ENCODE measurements around the gene WDR4.
"Not testable (repeated sequence)": the region's sequence is repeated elsewhere in the genome, so short reads cannot be mapped to it uniquely, and the experiment has no call there.

WDR4 gene

DNA sequence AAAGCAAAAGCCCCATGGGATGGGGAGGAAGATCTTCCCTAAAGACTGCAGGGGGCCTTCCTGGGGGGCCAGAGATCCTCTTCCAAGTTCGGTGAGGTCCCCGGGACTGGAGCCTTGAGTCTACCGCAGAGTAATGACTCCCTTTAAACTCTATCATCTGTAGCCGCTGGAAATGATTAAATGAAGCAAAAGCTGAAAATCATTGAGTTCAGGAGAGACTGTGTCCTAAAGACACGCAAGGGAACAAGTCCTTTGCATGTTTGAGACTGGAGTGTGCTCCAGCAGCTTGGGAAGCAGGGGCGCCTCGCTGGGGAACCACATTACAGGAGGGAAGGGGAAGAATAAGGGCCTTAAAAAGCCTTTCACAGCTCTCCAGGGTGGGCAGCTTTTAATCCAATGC, 70.2 kb downstream of the WDR4 start:
- no peak overlapping the region for H4K5ac ChIP-seq (ENCODE audit: low read length)
- H3K27me3 ChIP-seq (ENCODE audit: insufficient read depth, low read length, poor library complexity) = no peaks in the 10 kb centered on the region
- no peak for DNase-seq
- H3K27ac ChIP-seq (ENCODE audit: low read depth, low read length) = no peak overlapping the region
- peak overlapping the region; percentile 20 for H3K56ac ChIP-seq (ENCODE audit: low read length)
- no peaks in the 10 kb centered on the region for H3K79me1 ChIP-seq (ENCODE audit: low read length)
- no peak overlapping the region for H4K8ac ChIP-seq (ENCODE audit: low read depth, low read length)
- H3K23ac ChIP-seq (ENCODE audit: low read length) = no peak overlapping the region
- peak overlapping the region; percentile 58 for H3K4ac ChIP-seq (ENCODE audit: low read depth, low read length)
- no peak overlapping the region for H3K9ac ChIP-seq (ENCODE audit: low read length)
- peak overlapping the region; percentile 32 for H3K18ac ChIP-seq (ENCODE audit: low read length)
- WGBS (ENCODE audit: extremely low coverage, insufficient coverage, low lambda C conversion rate) = no CpG with 5 or more reads among the region's 7 CpGs
- peaks cover 12% of the 10 kb centered on the region for H3K4me1 ChIP-seq (ENCODE audit: control insufficient read depth, low read depth, low read length)
- no peak overlapping the region for H2BK15ac ChIP-seq (replicated peaks; ENCODE audit: low read depth)
- no peak overlapping the region for H3K4me2 ChIP-seq (ENCODE audit: low read length)
- H3K36me3 ChIP-seq (ENCODE audit: control insufficient read depth, insufficient read depth, low read length) = no peaks in the 10 kb centered on the region
- H3K4me3 ChIP-seq (ENCODE audit: low read length) = no peak overlapping the region
- no peaks in the 10 kb centered on the region for H3K79me2 ChIP-seq (ENCODE audit: control insufficient read depth, insufficient read depth, low read length)
- H2BK120ac ChIP-seq (ENCODE audit: low read depth, low read length) = no peak overlapping the region
- peak overlapping the region; percentile 28 for H2AK5ac ChIP-seq (ENCODE audit: low read length)
- no peak overlapping the region for H2BK5ac ChIP-seq (ENCODE audit: low read length)

DNA sequence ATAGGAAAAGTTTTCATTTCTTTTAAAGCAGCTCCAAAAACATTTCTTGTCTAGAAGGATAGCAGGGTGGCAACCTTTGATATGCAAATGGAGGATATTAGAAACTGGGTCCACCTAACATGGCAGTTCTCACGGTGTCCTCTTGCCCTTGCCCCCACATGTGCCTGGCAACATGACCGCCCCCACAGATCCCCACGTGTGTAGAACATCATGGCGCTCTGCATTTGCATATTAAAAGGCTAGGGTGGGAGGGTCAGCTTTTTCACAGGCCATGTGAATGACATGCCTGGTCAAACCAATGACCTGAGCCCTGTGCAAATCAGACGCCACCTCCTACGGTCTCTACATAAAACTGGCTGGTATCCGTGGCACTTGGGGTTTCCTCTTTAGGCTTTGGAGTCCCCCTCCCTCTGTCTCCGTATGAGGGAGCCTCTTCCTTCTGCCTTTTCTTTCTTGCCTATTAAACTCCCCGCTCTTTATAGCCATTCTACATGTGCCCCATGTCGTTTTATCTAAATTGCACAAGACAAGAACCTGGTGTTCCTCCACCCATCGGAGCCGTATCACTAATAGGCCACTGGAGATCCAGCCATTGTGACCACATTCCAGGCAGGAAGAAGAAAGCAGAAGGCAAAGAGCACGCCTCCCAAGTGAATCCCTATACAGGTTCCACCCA, 71.3 kb downstream of the WDR4 start:
- Histone ChIP-seq H3K27me3 (ENCODE audit: insufficient read depth, low read length, poor library complexity) (no peaks in the 10 kb centered on the region), H3K27ac (ENCODE audit: low read depth, low read length) (peak overlapping the region; percentile 3), H3K56ac (ENCODE audit: low read length) (peak overlapping the region; percentile 75), H3K23ac (ENCODE audit: low read length) (no peak overlapping the region), H2BK5ac (ENCODE audit: low read length) (peak overlapping the region; percentile 41), H3K4me2 (ENCODE audit: low read length) (no peak overlapping the region), H3K18ac (ENCODE audit: low read length) (peak overlapping the region; percentile 29), H3K4me3 (ENCODE audit: low read length) (no peak overlapping the region), H3K4ac (ENCODE audit: low read depth, low read length) (peak overlapping the region; percentile 89), H2BK120ac (ENCODE audit: low read depth, low read length) (peak overlapping the region; percentile 4), H4K8ac (ENCODE audit: low read depth, low read length) (no peak overlapping the region), H4K5ac (ENCODE audit: low read length) (peak overlapping the region; percentile 9), H2AK5ac (ENCODE audit: low read length) (peak overlapping the region; percentile 10), H2BK15ac (replicated peaks; ENCODE audit: low read depth) (no peak overlapping the region), H3K36me3 (ENCODE audit: control insufficient read depth, insufficient read depth, low read length) (no peaks in the 10 kb centered on the region), H3K79me2 (ENCODE audit: control insufficient read depth, insufficient read depth, low read length) (no peaks in the 10 kb centered on the region), H3K9ac (ENCODE audit: low read length) (no peak overlapping the region), H3K4me1 (ENCODE audit: control insufficient read depth, low read depth, low read length) (peaks cover 12% of the 10 kb centered on the region), H3K79me1 (ENCODE audit: low read length) (no peaks in the 10 kb centered on the region)
- DNase-seq = peak; percentile 45
- WGBS (ENCODE audit: extremely low coverage, insufficient coverage, low lambda C conversion rate) = no CpG with 5 or more reads among the region's 13 CpGs

DNA sequence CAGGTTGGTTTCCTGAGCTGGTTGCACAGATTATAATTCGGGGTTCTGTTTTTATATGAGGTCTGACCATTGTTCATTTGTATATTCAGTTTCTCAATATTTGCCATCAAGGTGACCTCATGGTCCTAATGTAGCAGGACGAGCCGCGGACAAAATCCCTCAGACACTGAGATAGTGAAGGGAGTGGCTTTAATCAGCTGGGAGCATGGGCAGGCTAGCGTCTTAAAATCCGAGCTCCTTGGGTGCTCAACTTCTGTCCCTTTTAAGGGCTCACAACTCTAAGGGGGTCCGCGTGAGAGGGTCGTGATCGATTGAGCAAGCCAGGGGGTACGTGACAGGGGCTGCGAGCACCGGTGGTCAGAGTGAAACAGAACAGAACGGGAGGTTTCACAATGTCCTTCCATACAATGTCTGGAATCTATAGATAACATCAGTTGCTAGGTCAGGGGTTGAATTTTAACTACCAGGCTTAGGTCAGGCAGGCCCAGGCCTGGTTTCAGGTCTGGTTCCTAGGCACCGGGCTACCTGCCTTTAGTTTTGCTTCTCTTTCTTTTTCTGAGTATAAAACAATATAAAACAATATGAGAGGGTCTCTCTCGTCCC, 71.9 kb downstream of the WDR4 start:
- not testable (repeated sequence) for H3K4me3 ChIP-seq (ENCODE audit: low read length); H4K8ac ChIP-seq (ENCODE audit: low read depth, low read length); H3K36me3 ChIP-seq (ENCODE audit: control insufficient read depth, insufficient read depth, low read length); H3K27me3 ChIP-seq (ENCODE audit: insufficient read depth, low read length, poor library complexity); H3K79me1 ChIP-seq (ENCODE audit: low read length); H3K4me2 ChIP-seq (ENCODE audit: low read length); H2BK15ac ChIP-seq (replicated peaks; ENCODE audit: low read depth); H3K79me2 ChIP-seq (ENCODE audit: control insufficient read depth, insufficient read depth, low read length); H3K23ac ChIP-seq (ENCODE audit: low read length)
- H2AK5ac ChIP-seq (ENCODE audit: low read length) = peak overlapping the region; percentile 87
- H3K4me1 ChIP-seq (ENCODE audit: control insufficient read depth, low read depth, low read length) = peaks cover 12% of the 10 kb centered on the region
- H3K9ac ChIP-seq (ENCODE audit: low read length) = peak overlapping the region; percentile 54
- H2BK5ac ChIP-seq (ENCODE audit: low read length) = peak overlapping the region; percentile 99
- peak overlapping the region; percentile 91 for H3K56ac ChIP-seq (ENCODE audit: low read length)
- peak overlapping the region; percentile 100 for H3K4ac ChIP-seq (ENCODE audit: low read depth, low read length)
- no CpG with 5 or more reads among the region's 16 CpGs for WGBS (ENCODE audit: extremely low coverage, insufficient coverage, low lambda C conversion rate)
- peak overlapping the region; percentile 100 for H3K27ac ChIP-seq (ENCODE audit: low read depth, low read length)
- H3K18ac ChIP-seq (ENCODE audit: low read length) = peak overlapping the region; percentile 98
- H2BK120ac ChIP-seq (ENCODE audit: low read depth, low read length) = peak overlapping the region; percentile 99
- peak overlapping the region; percentile 75 for H4K5ac ChIP-seq (ENCODE audit: low read length)
- DNase-seq = peak; percentile 49

DNA sequence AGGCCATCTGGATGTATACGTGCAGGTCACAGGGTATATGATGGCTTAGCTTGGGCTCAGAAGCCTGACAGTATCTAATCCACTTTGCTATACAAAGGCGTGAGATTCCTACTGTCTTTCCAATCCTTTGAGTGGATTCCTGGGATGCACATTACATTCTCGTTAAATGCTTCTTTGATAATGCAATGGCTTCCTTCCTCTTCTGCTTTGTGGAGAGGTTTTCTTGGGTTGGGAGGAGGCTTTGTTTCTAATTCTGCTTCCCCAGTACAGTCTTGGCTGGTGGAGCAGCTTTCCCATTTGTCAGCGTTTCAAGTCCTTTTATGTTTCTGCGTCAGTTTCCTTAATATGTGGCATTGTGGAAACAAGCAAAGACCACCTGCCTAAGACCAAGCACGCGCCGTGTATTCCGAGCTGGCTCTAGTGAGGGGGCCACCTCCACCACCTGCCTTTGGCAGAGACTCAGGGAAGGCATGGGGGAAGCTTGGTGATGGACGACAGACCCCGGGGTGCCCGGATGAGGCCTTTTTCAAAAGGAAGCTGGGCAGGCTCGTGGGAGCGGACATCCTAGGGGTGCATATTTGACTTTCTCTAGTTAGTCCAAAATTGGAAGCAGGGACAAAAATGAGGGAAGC, 72.7 kb downstream of the WDR4 start:
- Histone ChIP-seq H3K4ac (ENCODE audit: low read depth, low read length) (peak overlapping the region; percentile 100), H3K4me3 (ENCODE audit: low read length) (no peak overlapping the region), H3K79me1 (ENCODE audit: low read length) (no peaks in the 10 kb centered on the region), H3K23ac (ENCODE audit: low read length) (peak overlapping the region; percentile 59), H3K4me1 (ENCODE audit: control insufficient read depth, low read depth, low read length) (peaks cover 12% of the 10 kb centered on the region), H3K27ac (ENCODE audit: low read depth, low read length) (peak overlapping the region; percentile 100), H3K9ac (ENCODE audit: low read length) (peak overlapping the region; percentile 54), H3K36me3 (ENCODE audit: control insufficient read depth, insufficient read depth, low read length) (no peaks in the 10 kb centered on the region), H4K8ac (ENCODE audit: low read depth, low read length) (peak overlapping the region; percentile 97), H2BK120ac (ENCODE audit: low read depth, low read length) (peak overlapping the region; percentile 99), H2BK15ac (replicated peaks; ENCODE audit: low read depth) (no peak overlapping the region), H3K79me2 (ENCODE audit: control insufficient read depth, insufficient read depth, low read length) (no peaks in the 10 kb centered on the region), H2BK5ac (ENCODE audit: low read length) (peak overlapping the region; percentile 99), H2AK5ac (ENCODE audit: low read length) (peak overlapping the region; percentile 87), H4K5ac (ENCODE audit: low read length) (no peak overlapping the region), H3K4me2 (ENCODE audit: low read length) (no peak overlapping the region), H3K18ac (ENCODE audit: low read length) (peak overlapping the region; percentile 98), H3K56ac (ENCODE audit: low read length) (peak overlapping the region; percentile 91), H3K27me3 (ENCODE audit: insufficient read depth, low read length, poor library complexity) (no peaks in the 10 kb centered on the region)
- peak; percentile 98 for DNase-seq
- WGBS (ENCODE audit: extremely low coverage, insufficient coverage, low lambda C conversion rate) = no CpG with 5 or more reads among the region's 14 CpGs

DNA sequence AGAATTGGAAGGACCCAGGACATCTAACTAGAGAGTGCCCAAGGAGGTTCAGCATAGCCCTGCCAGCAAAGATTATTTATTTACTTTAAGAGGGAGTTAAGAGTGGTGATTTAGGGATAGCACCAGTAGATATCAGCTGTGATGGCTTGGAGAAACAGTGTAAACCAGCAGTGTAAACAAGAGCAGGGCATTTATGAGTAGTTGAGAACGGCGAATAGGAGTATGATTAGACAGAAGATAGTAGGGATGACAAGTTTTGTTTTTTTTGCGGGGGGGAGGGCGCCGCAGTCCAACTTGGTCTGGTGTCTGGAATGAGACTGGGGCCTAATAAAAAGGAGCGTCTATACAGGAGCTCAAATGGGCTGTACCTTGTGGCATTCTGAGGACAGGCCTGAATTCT, 77.7 kb downstream of the WDR4 start:
- 100% methylated on average over 3 of the region's 6 CpGs for WGBS (ENCODE audit: extremely low coverage, insufficient coverage, low lambda C conversion rate)
- DNase-seq; H2BK15ac ChIP-seq (replicated peaks; ENCODE audit: low read depth); H3K4me2 ChIP-seq (ENCODE audit: low read length); H2BK120ac ChIP-seq (ENCODE audit: low read depth, low read length); H3K79me2 ChIP-seq (ENCODE audit: control insufficient read depth, insufficient read depth, low read length); H3K56ac ChIP-seq (ENCODE audit: low read length); H3K27ac ChIP-seq (ENCODE audit: low read depth, low read length); H4K8ac ChIP-seq (ENCODE audit: low read depth, low read length); H3K4me3 ChIP-seq (ENCODE audit: low read length); H3K23ac ChIP-seq (ENCODE audit: low read length); H3K4ac ChIP-seq (ENCODE audit: low read depth, low read length); H3K4me1 ChIP-seq (ENCODE audit: control insufficient read depth, low read depth, low read length); H3K18ac ChIP-seq (ENCODE audit: low read length); H3K27me3 ChIP-seq (ENCODE audit: insufficient read depth, low read length, poor library complexity); H4K5ac ChIP-seq (ENCODE audit: low read length); H2BK5ac ChIP-seq (ENCODE audit: low read length); H3K79me1 ChIP-seq (ENCODE audit: low read length); H3K9ac ChIP-seq (ENCODE audit: low read length); H2AK5ac ChIP-seq (ENCODE audit: low read length); H3K36me3 ChIP-seq (ENCODE audit: control insufficient read depth, insufficient read depth, low read length): not testable (repeated sequence)

Data from mesendoderm (in vitro differentiated cells).